K562 (cell line): ENCODE measurements around the gene SCRN3. TPM values are rescaled to one million over a fixed set of nuclear protein-coding genes. Genes with fewer than 3 reads are reported as not detected.
A peak's percentile ranks its signal among the peaks of the same experiment; 100 is the strongest.

Experiments used
- ATAC-seq: fragments of 200-7000 bp; cut with Tn5 transposase; 3 replicates; pipeline ENCODE4 v1.9.1; 2020; ENCODE audit warnings: moderate library complexity
- Bru-seq: library from RNA; stranded (reverse); fragments of 400-500 nt; gene quantifications from one replicate; lab custom pipeline; 2021; lab: Mats Ljungman, UMichigan
- BruChase-seq, 2 experiments: library from RNA; stranded (reverse); fragments of 400-500 nt; gene quantifications; one replicate each; lab custom pipeline; 2021; lab: Mats Ljungman, UMichigan
- BruUV-seq: library from RNA; stranded (reverse); fragments of 400-500 nt; replicated peaks from 2 replicates; lab custom pipeline; 2021; lab: Mats Ljungman, UMichigan
- CTCF ChIA-PET: fragments of 300-600 bp; formaldehyde crosslinking; extraction: SDS; loops from one replicate; lab custom pipeline; 2021; ENCODE audit warnings: low intra/inter-chr PET ratio; lab: Yijun Ruan, JAX
- POLR2A ChIA-PET: fragments of 300-600, 350-650 bp; sonication (Branson Sonifier 250); formaldehyde crosslinking; extraction: SDS; loops from one replicate; lab custom pipeline; 2021; ENCODE audit warnings: antibody characterized with exemption, inconsistent platforms; lab: Yijun Ruan, JAX
- DNase-seq, 4 experiments: peaks; one replicate each; pipeline versions ENCODE4 v3.0.0 to v3.0.0-alpha.2; 2011 to 2018; ENCODE audit warnings: low spot score in 3 of 4, mixed read lengths in 3 of 4; ENCODE audit errors: extremely low read depth in 1 of 4
- FAIRE-seq: peaks from 2 replicates; lab custom pipeline; 2011; peaks lifted over from hg19 to GRCh38; lab: Jason Lieb, UNC
- H2AFZ ChIP-seq: 2 replicates; pipeline ENCODE4 v1.6.0; 2011; ENCODE audit warnings: low read depth, low read length, control low read depth, inconsistent platforms
- H3K27ac ChIP-seq: fragments of 200-600 bp; 3 replicates; pipeline ENCODE4 v1.8.0; 2011; ENCODE audit warnings: low read depth, mild to moderate bottlenecking, control low read depth, inconsistent platforms, low read length, moderate library complexity, mixed read lengths; ENCODE audit errors: extremely low read depth
- H3K27me3 ChIP-seq, 2 experiments: fragments of 300-600 bp in 1 of 2; 2 replicates in 1 of 2; 3 replicates in 1 of 2; pipeline versions ENCODE4 v1.6.0 to v1.8.0; 2011; ENCODE audit warnings: inconsistent platforms in 2 of 2, low read length in 2 of 2, mild to moderate bottlenecking in 1 of 2, mixed read lengths in 1 of 2, moderate library complexity in 1 of 2; ENCODE audit not compliant: control insufficient read depth in 2 of 2, insufficient read depth in 2 of 2
- H3K36me3 ChIP-seq: fragments of 300-600 bp; 3 replicates; pipeline ENCODE4 v1.8.0; 2011; ENCODE audit warnings: mild to moderate bottlenecking, low read length, inconsistent platforms; ENCODE audit not compliant: control insufficient read depth, insufficient read depth
- H3K4me1 ChIP-seq, 2 experiments: fragments of 200-600 bp in 1 of 2; replicated peaks in 1 of 2; 2 replicates in 1 of 2; 3 replicates in 1 of 2; pipeline versions ENCODE4 v1.5.1 to v1.8.0; 2011; ENCODE audit warnings: inconsistent platforms in 2 of 2, low read length in 2 of 2, mild to moderate bottlenecking in 1 of 2, mixed read lengths in 1 of 2, moderate library complexity in 1 of 2; ENCODE audit not compliant: control insufficient read depth in 2 of 2, insufficient read depth in 2 of 2
- H3K4me2 ChIP-seq: 2 replicates; pipeline ENCODE4 v1.6.1; 2011; ENCODE audit warnings: low read length, control low read depth, inconsistent platforms, mixed read lengths; ENCODE audit not compliant: insufficient read depth
- H3K4me3 ChIP-seq: fragments of 200-600 bp; sonication (generic), shearing (Covaris generic); 2 replicates; pipeline ENCODE4 v1.5.1; 2016; ENCODE audit warnings: control low read depth, inconsistent platforms
- H3K79me2 ChIP-seq: fragments of 200-600 bp; 3 replicates; pipeline ENCODE4 v1.8.0; 2011; ENCODE audit warnings: low read length, inconsistent platforms; ENCODE audit not compliant: control insufficient read depth, insufficient read depth
- H3K9ac ChIP-seq, 2 experiments: 2 replicates each; pipeline versions ENCODE4 v1.6.0 to v1.6.1; 2011; ENCODE audit warnings: low read depth in 2 of 2, low read length in 2 of 2, control low read depth in 1 of 2, inconsistent platforms in 1 of 2, mild to moderate bottlenecking in 1 of 2, mixed read lengths in 1 of 2; ENCODE audit not compliant: insufficient read depth in 1 of 2
- H3K9me1 ChIP-seq: one replicate; pipeline ENCODE4 v1.6.0; 2011; ENCODE audit warnings: inconsistent platforms, mild to moderate bottlenecking, low read length, moderate library complexity; ENCODE audit not compliant: control insufficient read depth, insufficient read depth
- H3K9me3 ChIP-seq: replicated peaks from 2 replicates; pipeline ENCODE4 v1.5.1; 2011; ENCODE audit warnings: low read depth, low read length, inconsistent platforms; ENCODE audit not compliant: control insufficient read depth, insufficient read depth
- H4K20me1 ChIP-seq: replicated peaks from 2 replicates; pipeline ENCODE4 v1.6.1; 2011; ENCODE audit warnings: low read length, inconsistent platforms, mixed read lengths; ENCODE audit not compliant: control insufficient read depth, insufficient read depth
- ELF4 ChIP-seq: fragments of 450-650 bp; formaldehyde crosslinking; IDR thresholded peaks from 2 replicates; pipeline ENCODE4 v1.4.0; 2022; ENCODE audit warnings: missing genetic modification characterization
- FOXM1 ChIP-seq, 2 experiments: fragments of 450-650 bp in 1 of 2; sonication (generic) in 1 of 2; formaldehyde crosslinking in 1 of 2; IDR thresholded peaks; 2 replicates each; pipeline versions ENCODE4 v1.6.1 to v1.9.0; 2017 to 2022; ENCODE audit warnings: low read depth in 2 of 2, mild to moderate bottlenecking in 2 of 2, missing genetic modification reagents in 1 of 2, moderate library complexity in 1 of 2
- GABPB1 ChIP-seq: sonication (generic); formaldehyde crosslinking; IDR thresholded peaks from 2 replicates; pipeline ENCODE4 v1.8.0; 2022; ENCODE audit warnings: mild to moderate bottlenecking, missing genetic modification reagents
- HDAC2 ChIP-seq: fragments of 450-650 bp; IDR thresholded peaks from 2 replicates; pipeline ENCODE4 v1.6.1; 2016; ENCODE audit warnings: mild to moderate bottlenecking
- ILK ChIP-seq: fragments of 450-650 bp; IDR thresholded peaks from 2 replicates; pipeline ENCODE4 v1.6.1; 2016; ENCODE audit warnings: missing genetic modification characterization, low read depth, mild to moderate bottlenecking, missing compliant biosample characterization, moderate library complexity, borderline replicate concordance
- MEIS2 ChIP-seq: fragments of 450-650 bp; IDR thresholded peaks from 2 replicates; pipeline ENCODE4 v1.6.1; 2014; ENCODE audit warnings: mild to moderate bottlenecking; ENCODE audit not compliant: partially characterized antibody
- PML ChIP-seq: IDR thresholded peaks from 2 replicates; pipeline ENCODE4 v1.6.1; 2012; ENCODE audit warnings: low read length, inconsistent platforms
- PYGO2 ChIP-seq: fragments of 450-650 bp; IDR thresholded peaks from 2 replicates; pipeline ENCODE4 v1.6.1; 2016; ENCODE audit warnings: mild to moderate bottlenecking, missing genetic modification characterization, moderate library complexity, missing compliant biosample characterization
- ZNF347 ChIP-seq: fragments of 450-650 bp; formaldehyde crosslinking; IDR thresholded peaks from 2 replicates; pipeline ENCODE4 v1.4.0; 2020; ENCODE audit warnings: low read depth, mild to moderate bottlenecking, moderate library complexity
- ZNF79 ChIP-seq: fragments of 250-450 bp; sonication (Bioruptor Pico); IDR thresholded peaks from 2 replicates; pipeline ENCODE4 v1.4.0; 2020; ENCODE audit warnings: low read depth, mild to moderate bottlenecking, moderate library complexity
- WGBS: fragments of 100-300 bp; shearing (Covaris generic); methylation state at CpG from one replicate; pipeline ENCODE4 v1.1.6; 2016; ENCODE audit warnings: low coverage, mixed read lengths; ENCODE audit not compliant: insufficient coverage; ENCODE audit errors: missing lambda C conversion rate; 5-methylcytosine and 5-hydroxymethylcytosine counted together
- in situ Hi-C: fragments of 300-500 bp; cut with MboI; formaldehyde crosslinking; loops from 4 replicates; pipeline ENCODE4 v1.15.0; 2018; ENCODE audit warnings: inconsistent platforms, mixed read lengths
- intact Hi-C: fragments of 100-400 bp; cut with micrococcal nuclease; formaldehyde crosslinking; loops from 2 replicates; pipeline ENCODE4 v1.14.2; 2022
- long read RNA-seq, 3 experiments: library from polyadenylated mRNA in 2 of 3; library from RNA in 1 of 3; unstranded in 2 of 3; stranded (forward) in 1 of 3; transcript quantifications; one replicate each; pipeline ENCODE4 v2.0.0, GENCODE V29; 2019 to 2022
- polyA minus RNA-seq, 3 experiments: library from RNA; depleted of rRNA, polyadenylated mRNA; stranded (reverse); fragments of >200 nt; gene quantifications; 2 replicates each; pipeline ENCODE4 v1.2.3, GENCODE V29; 2011
- polyA plus RNA-seq, 8 experiments: library from polyadenylated mRNA; depleted of rRNA in 4 of 8; stranded (reverse) in 5 of 8; unstranded in 3 of 8; fragments of >200 nt; fragmentation: Nextera tagmentation in 2 of 8; fragmentation: Illumina TruSeq in 1 of 8; extraction: Ambion mirVana in 2 of 8; extraction: Trizol in 1 of 8; gene quantifications; 2 replicates each; pipeline versions ENCODE4 v1.2.1 to v1.2.3, GENCODE V29; 2011 to 2014; ENCODE audit warnings: inconsistent platforms in 1 of 8, missing spikeins in 1 of 8
- total RNA-seq, 7 experiments: library from RNA; depleted of rRNA in 6 of 7; stranded (reverse); fragments of >200 nt in 6 of 7; fragmentation: Illumina TruSeq in 2 of 7; extraction: Trizol in 2 of 7; gene quantifications; 2 replicates each; pipeline versions ENCODE4 v1.2.1 to v1.2.3, GENCODE V29; 2011 to 2021; ENCODE audit warnings: low replicate concordance in 1 of 7
- TF ChIP-seq, protein P1 (sequence below): conservative IDR thresholded peaks from 2 replicates; pipeline ENCODE4 v1.6.1; 2011; ENCODE audit warnings: low read depth, mild to moderate bottlenecking, low read length; ENCODE audit not compliant: control insufficient read depth

Gene SCRN3, protein sequence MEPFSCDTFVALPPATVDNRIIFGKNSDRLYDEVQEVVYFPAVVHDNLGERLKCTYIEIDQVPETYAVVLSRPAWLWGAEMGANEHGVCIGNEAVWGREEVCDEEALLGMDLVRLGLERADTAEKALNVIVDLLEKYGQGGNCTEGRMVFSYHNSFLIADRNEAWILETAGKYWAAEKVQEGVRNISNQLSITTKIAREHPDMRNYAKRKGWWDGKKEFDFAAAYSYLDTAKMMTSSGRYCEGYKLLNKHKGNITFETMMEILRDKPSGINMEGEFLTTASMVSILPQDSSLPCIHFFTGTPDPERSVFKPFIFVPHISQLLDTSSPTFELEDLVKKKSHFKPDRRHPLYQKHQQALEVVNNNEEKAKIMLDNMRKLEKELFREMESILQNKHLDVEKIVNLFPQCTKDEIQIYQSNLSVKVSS
- 9.2 and 17.7 TPM in 2 replicates for total RNA-seq (2011; cell fraction: chromatin; rRNA removed; ENCODE audit: low replicate concordance)
- 7.5 and 8.5 TPM in 2 replicates for total RNA-seq (2011; cell fraction: nucleolus; rRNA removed)
- 12.6 and 16.1 TPM in 2 replicates for total RNA-seq (2011; cell fraction: nucleoplasm; rRNA removed)
- total RNA-seq (2014; rRNA removed), result 14.0 and 21.8 TPM in 2 replicates
- 20.6 and 23.5 TPM in 2 replicates for total RNA-seq (2014; rRNA removed; fragmentation: Illumina TruSeq; extraction: Trizol)
- 20.0 and 20.4 TPM in 2 replicates for total RNA-seq (2015; rRNA removed; fragmentation: Illumina TruSeq; extraction: Trizol)
- 15.3 and 20.3 TPM in 2 replicates for total RNA-seq (2021)
- polyA plus RNA-seq (2011; rRNA removed), result 12.6 and 18.1 TPM in 2 replicates
- 4.9 and 8.2 TPM in 2 replicates for polyA plus RNA-seq (2011; cell fraction: cytosol; rRNA removed)
- 8.8 TPM in 2 replicates for polyA plus RNA-seq (2011; cell fraction: nucleus; rRNA removed)
- 17.9 and 21.3 TPM in 2 replicates for polyA plus RNA-seq (2012)
- polyA plus RNA-seq (2014; fragmentation: Illumina TruSeq; extraction: Trizol), result 14.2 and 16.9 TPM in 2 replicates
- 10 to 100 TPM in 1 of 2 experiments, 1 to 10 TPM in 1; 7.7 to 11.0 TPM for polyA plus RNA-seq (2014; fragmentation: Nextera tagmentation; extraction: Ambion mirVana)
- 20.2 and 21.3 TPM in 2 replicates for polyA plus RNA-seq (2014; rRNA removed)
- polyA minus RNA-seq (2011; rRNA and poly(A)+ RNA removed), result 20.1 and 22.1 TPM in 2 replicates
- polyA minus RNA-seq (2011; cell fraction: cytosol; rRNA and poly(A)+ RNA removed), result 8.8 and 9.4 TPM in 2 replicates
- 10.8 and 18.3 TPM in 2 replicates for polyA minus RNA-seq (2011; cell fraction: nucleus; rRNA and poly(A)+ RNA removed)
- Bru-seq, nascent RNA, result percentile 61 among the genes with signal in this experiment
- BruChase-seq, experiment 1, labeled RNA remaining after a 2-hour chase, result percentile 68 among the genes with signal in this experiment
- BruChase-seq, experiment 2, labeled RNA remaining after a 6-hour chase, result percentile 65 among the genes with signal in this experiment
- long read RNA-seq, experiment 1, transcript SCRN3-201 (8 exons, 3,037 nt), result major isoform, 11 of 36 reads
- long read RNA-seq, experiment 1, partial matches to known transcripts, result 11 of 36 reads
- long read RNA-seq, experiment 1, other reads (novel, unspliced or antisense), result 13 of 36 reads
- long read RNA-seq, experiment 2, transcript SCRN3-201 (8 exons, 3,037 nt), result major isoform, 5 of 23 reads
- long read RNA-seq, experiment 2, partial matches to known transcripts, result 6 of 23 reads
- long read RNA-seq, experiment 2, other reads (novel, unspliced or antisense), result 12 of 23 reads
- long read RNA-seq, experiment 3, transcript SCRN3-201 (8 exons, 3,037 nt), result major isoform, 9 of 16 reads
- long read RNA-seq, experiment 3, partial matches to known transcripts, result 1 of 16 reads
- long read RNA-seq, experiment 3, other reads (novel, unspliced or antisense), result 6 of 16 reads

DNA sequence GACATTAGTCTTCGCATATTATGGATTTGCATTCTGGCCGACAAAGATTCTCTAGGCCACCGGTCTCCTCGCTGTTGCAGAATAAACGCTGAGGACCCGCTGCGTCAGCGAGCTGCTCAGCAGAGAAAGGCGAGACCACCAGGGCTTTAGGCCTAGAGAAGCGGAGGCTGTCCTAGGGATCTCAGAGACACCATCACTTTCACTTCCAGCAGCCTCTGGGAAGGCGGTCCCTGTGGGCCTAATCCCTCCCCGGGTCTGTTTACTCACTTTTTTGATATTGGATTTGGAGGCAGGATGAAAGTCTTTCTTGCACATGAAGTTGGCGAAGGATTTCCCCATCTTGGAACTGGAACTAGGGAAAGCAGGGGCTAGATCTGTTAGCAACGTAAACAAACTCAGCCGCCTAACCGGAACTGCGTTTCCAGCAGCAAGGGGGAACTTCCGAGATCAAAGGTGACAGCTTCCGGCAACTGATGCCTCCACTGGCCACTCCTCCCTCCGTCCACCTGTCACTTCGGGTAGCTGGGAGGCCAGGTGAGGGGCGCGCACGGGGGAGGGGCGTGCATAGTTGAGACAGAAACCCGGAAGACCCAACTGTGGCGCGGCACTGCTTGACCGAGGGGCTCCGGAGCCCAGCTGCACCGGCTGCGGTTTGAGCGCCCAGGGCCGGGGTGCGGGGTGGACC lies at the start of gene SCRN3:
Gene SCRN3, plus strand, starts transcription at position 447 of the 685 bp plus-strand sequence. CDS start 2,554 bp downstream, outside the sequence.
- intact Hi-C loops (no loop called here), in situ Hi-C loops (no loop called here)
- H3K27me3 ChIP-seq, result no peaks in the 10 kb centered on the region
- no peaks in the 10 kb centered on the region for H3K9me1 ChIP-seq
- H3K27ac ChIP-seq, result peak within 1 kb of the TSS; percentile 78
- BruUV-seq, result TSS peak; percentile 74
- DNase-seq, result peak; percentile 83 to 91 (median 86)
- peak; percentile 97 for ATAC-seq
- peaks cover 4 to 5% of the 10 kb centered on the region in 2 experiments; a peak in 1 of 5 replicates for H3K4me1 ChIP-seq
- no peaks in the 10 kb centered on the region; the same call in 2 of the 3 replicates for H3K36me3 ChIP-seq
- no peaks in the 10 kb centered on the region for H4K20me1 ChIP-seq
- H3K9ac ChIP-seq, result peak within 1 kb of the TSS; percentile 84 to 96
- peak within 1 kb of the TSS; percentile 95 for H2AFZ ChIP-seq
- POLR2A ChIA-PET, result interaction anchor here (0.6 to 1.7 kb wide), 14 partner anchors 8 to 335 kb away, joined by 3 to 10 read pairs (median 3); no protein-coding TSS in a partner anchor
- peak within 1 kb of the TSS; percentile 92 for H3K4me2 ChIP-seq
- H3K4me3 ChIP-seq, result peak within 1 kb of the TSS; percentile 76
- no peaks in the 10 kb centered on the region for H3K9me3 ChIP-seq
- H3K79me2 ChIP-seq, result peaks cover 31% of the 10 kb centered on the region
- 1% methylated on average over 35 of the region's 35 CpGs for WGBS
- CTCF ChIA-PET, result no interaction called here
- peak; percentile 93 for FAIRE-seq
- TF ChIP-seq PYGO2 (no peak), ILK (tag) (no peak), ELF4 (CRISPR knock-in tag) (0 out of 2 replicates have a peak, but pooled peaks have one; percentile 27), GABPB1 (peak; percentile 93), ZNF79 (CRISPR knock-in tag) (no peak), ZNF347 (CRISPR knock-in tag) (no peak), PML (peak; percentile 76; the same call in 1 of the 2 replicates), FOXM1 (IDR thresholded peaks at IDR 0.05; ENCODE audit: low read depth) (peak; percentile 37; the same call in 1 of the 2 replicates), FOXM1 (CRISPR knock-in tag; IDR thresholded peaks at IDR 0.05; ENCODE audit: low read depth) (no peak), MEIS2 (peak; percentile 89), HDAC2 (peak; percentile 62)
- TF ChIP-seq, protein P1, sequence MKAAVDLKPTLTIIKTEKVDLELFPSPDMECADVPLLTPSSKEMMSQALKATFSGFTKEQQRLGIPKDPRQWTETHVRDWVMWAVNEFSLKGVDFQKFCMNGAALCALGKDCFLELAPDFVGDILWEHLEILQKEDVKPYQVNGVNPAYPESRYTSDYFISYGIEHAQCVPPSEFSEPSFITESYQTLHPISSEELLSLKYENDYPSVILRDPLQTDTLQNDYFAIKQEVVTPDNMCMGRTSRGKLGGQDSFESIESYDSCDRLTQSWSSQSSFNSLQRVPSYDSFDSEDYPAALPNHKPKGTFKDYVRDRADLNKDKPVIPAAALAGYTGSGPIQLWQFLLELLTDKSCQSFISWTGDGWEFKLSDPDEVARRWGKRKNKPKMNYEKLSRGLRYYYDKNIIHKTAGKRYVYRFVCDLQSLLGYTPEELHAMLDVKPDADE, result peak; percentile 79
